ENCODE results near the gene ZNF207. TPM values are rescaled to one million over a fixed set of nuclear protein-coding genes. Genes with fewer than 3 reads are reported as not detected.
A peak's percentile ranks its signal among the peaks of the same experiment; 100 is the strongest.
"Not testable (repeated sequence)": the region's sequence is repeated elsewhere in the genome, so short reads cannot be mapped to it uniquely, and the experiment has no call there.

Gene ZNF207
- total RNA-seq = 100 to 1,000 TPM; 285 to 287 TPM
- 100 to 1,000 TPM; 120 to 137 (median 127) TPM for polyA plus RNA-seq
- 143 to 363 (median 259) reads per million in 6 experiments for total RNA-seq

- POLR2A ChIA-PET = interaction anchor here (0.6 to 3.4 kb wide), 6 partner anchors 9 to 141 kb away, joined by 3 to 28 read pairs (median 5); partner anchors contain the start of genes C17orf75 and PSMD11
- Mint-ChIP-seq H3K27me3 (no peaks in the 10 kb centered on the region), H3K4me3 (peak within 1 kb of the TSS; percentile 96 to 100 (median 98)), H3K9me3 (no peaks in the 10 kb centered on the region), H3K36me3 (peaks cover 8 to 37% (median 11%) of the 10 kb centered on the region in 3 donors), H3K27ac (peak within 1 kb of the TSS; percentile 98 to 100 (median 99)), H3K4me1 (peaks cover 15 to 44% (median 35%) of the 10 kb centered on the region in 4 donors)
- peak; percentile 87 to 97 (median 93) for DNase-seq
- ATAC-seq = peak; percentile 93 to 98
Measured at GRCh38 chr17:32349854-32350665, at the start of gene ZNF207. Gene ZNF207 (plus strand): TSS chr17:32350157. CDS start chr17:32350286, 129 bp downstream.

DNA sequence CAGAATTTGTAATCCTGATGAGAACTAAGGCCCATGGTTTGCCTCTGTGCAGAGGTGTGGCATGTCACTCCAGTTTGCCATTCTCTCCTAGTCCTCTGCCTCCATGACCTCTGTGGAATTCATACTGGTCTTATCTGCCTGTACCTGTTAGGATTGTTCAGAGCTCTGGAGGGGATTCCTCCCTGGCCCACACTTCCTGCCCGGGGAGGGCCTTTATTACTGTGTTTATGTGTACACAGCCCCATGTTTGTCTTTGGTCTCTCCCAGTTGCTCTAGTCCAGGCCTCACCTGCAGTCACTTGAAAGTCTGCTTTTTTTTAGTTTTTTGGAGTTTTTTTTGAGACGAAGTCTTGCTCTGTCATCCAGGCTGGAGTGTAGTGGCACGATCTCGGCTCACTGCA is 47.9 kb upstream of the ZNF207 start:
- Mint-ChIP-seq H3K36me3 (no peaks in the 10 kb centered on the region), H3K9me3 (no peaks in the 10 kb centered on the region), H3K27ac (no peak overlapping the region), H3K4me1 (no peaks in the 10 kb centered on the region), H3K4me3 (no peak overlapping the region), H3K27me3 (peaks cover 0 to 2% (median 0%) of the 10 kb centered on the region in 5 donors)
- ATAC-seq = no peak
- no peak for DNase-seq
- POLR2A ChIA-PET = no interaction called here

- ATAC-seq = no peak
- Mint-ChIP-seq H3K4me1 (no peaks in the 10 kb centered on the region), H3K27ac (no peak overlapping the region), H3K36me3 (no peaks in the 10 kb centered on the region), H3K4me3 (no peak overlapping the region), H3K27me3 (peaks cover 0 to 2% (median 0%) of the 10 kb centered on the region in 5 donors), H3K9me3 (no peaks in the 10 kb centered on the region)
- DNase-seq = no peak
- POLR2A ChIA-PET = no interaction called here
Measured at GRCh38 chr17:32302860-32303649, 46.9 kb upstream of the ZNF207 start.

GRCh38 chr17:32303781-32304288 is 46.1 kb upstream of the ZNF207 start:
- no peaks in the 10 kb centered on the region for H3K36me3 Mint-ChIP-seq
- no peak overlapping the region for H3K4me3 Mint-ChIP-seq
- POLR2A ChIA-PET = no interaction called here
- H3K27ac Mint-ChIP-seq = no peak overlapping the region
- H3K9me3 Mint-ChIP-seq = no peaks in the 10 kb centered on the region
- no peaks in the 10 kb centered on the region for H3K27me3 Mint-ChIP-seq
- DNase-seq = no peak
- no peaks in the 10 kb centered on the region for H3K4me1 Mint-ChIP-seq
- no peak for ATAC-seq

DNA sequence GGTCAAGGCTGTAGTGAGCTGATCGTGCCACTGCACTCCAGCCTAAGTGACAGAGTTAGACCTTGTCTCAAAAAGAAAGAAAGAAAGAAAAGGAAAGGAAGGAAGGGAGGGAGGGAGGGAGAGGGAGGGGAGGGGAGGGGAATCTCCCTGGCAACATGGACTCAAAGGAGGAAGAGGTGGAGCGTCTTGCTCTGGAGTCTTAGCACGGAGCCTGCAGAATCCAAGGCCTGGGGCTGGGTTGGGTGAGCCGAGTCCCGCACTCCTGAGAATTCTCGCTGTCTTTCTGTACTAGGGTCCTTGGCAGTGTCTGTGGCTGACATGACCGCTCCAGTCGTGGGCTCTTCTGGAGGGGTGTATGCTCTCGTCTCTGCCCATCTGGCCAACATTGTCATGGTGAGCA is 44.9 kb upstream of the ZNF207 start:
- no peaks in the 10 kb centered on the region for H3K36me3 Mint-ChIP-seq
- H3K4me1 Mint-ChIP-seq = no peaks in the 10 kb centered on the region
- POLR2A ChIA-PET = interaction anchor here (0.7 kb wide), 1 partner anchor 66 kb away, joined by 3 read pairs; no protein-coding TSS in a partner anchor
- no peaks in the 10 kb centered on the region for H3K9me3 Mint-ChIP-seq
- no peak for ATAC-seq
- peak overlapping the region in 1 of 10 donors; percentile 71 for H3K27ac Mint-ChIP-seq
- DNase-seq = no peak
- peaks cover 0 to 1% (median 0%) of the 10 kb centered on the region in 5 donors for H3K27me3 Mint-ChIP-seq
- no peak overlapping the region for H3K4me3 Mint-ChIP-seq

- POLR2A ChIA-PET = no interaction called here
- no peak for DNase-seq
- Mint-ChIP-seq H3K36me3 (no peaks in the 10 kb centered on the region), H3K4me1 (no peaks in the 10 kb centered on the region), H3K27ac (no peak overlapping the region), H3K4me3 (no peak overlapping the region), H3K9me3 (no peaks in the 10 kb centered on the region), H3K27me3 (peaks cover 0 to 2% (median 0%) of the 10 kb centered on the region in 5 donors)
- ATAC-seq = no peak
Measured at GRCh38 chr17:32307658-32308057, 42.3 kb upstream of the ZNF207 start.

GRCh38 chr17:32311028-32311536 is 38.9 kb upstream of the ZNF207 start:
- POLR2A ChIA-PET = no interaction called here

DNA sequence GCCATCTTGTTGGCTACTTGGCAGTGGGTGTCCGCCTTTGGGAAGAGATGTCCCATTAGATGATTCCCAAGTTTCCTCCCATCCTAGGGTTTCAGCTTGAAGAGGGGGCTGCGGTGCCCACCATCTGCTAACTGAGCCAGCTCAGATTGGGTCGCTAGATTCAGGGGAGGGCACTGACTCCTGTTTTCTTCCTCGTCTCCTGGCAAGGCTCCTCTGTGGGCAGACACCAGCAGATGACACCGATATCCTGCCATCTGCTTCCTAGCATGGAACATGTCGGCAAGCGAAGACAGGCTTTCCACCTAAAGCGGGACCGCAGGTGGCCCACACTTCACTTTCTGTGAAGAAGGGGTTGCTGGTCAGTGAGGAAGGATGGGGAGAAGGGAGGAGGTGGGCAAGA is 35.3 kb upstream of the ZNF207 start:
- POLR2A ChIA-PET = interaction anchor here (0.5 kb wide), 1 partner anchor 18 kb away, joined by 3 read pairs; no protein-coding TSS in a partner anchor
- no peak for DNase-seq
- no peaks in the 10 kb centered on the region for H3K9me3 Mint-ChIP-seq
- H3K27me3 Mint-ChIP-seq = peaks cover 2 to 10% (median 6%) of the 10 kb centered on the region in 5 donors
- no peaks in the 10 kb centered on the region for H3K36me3 Mint-ChIP-seq
- ATAC-seq = no peak
- H3K4me1 Mint-ChIP-seq = peaks cover 0 to 6% (median 2%) of the 10 kb centered on the region in 4 donors
- no peak overlapping the region for H3K4me3 Mint-ChIP-seq
- no peak overlapping the region for H3K27ac Mint-ChIP-seq

More at GRCh38 chr17:32311028-32311536, 38.9 kb upstream of the ZNF207 start:
- ATAC-seq (no peak), DNase-seq (no peak)
- Mint-ChIP-seq H3K36me3 (no peaks in the 10 kb centered on the region), H3K27me3 (peaks cover 0 to 9% (median 5%) of the 10 kb centered on the region in 5 donors), H3K27ac (no peak overlapping the region), H3K9me3 (no peaks in the 10 kb centered on the region), H3K4me1 (no peaks in the 10 kb centered on the region), H3K4me3 (no peak overlapping the region)

DNA sequence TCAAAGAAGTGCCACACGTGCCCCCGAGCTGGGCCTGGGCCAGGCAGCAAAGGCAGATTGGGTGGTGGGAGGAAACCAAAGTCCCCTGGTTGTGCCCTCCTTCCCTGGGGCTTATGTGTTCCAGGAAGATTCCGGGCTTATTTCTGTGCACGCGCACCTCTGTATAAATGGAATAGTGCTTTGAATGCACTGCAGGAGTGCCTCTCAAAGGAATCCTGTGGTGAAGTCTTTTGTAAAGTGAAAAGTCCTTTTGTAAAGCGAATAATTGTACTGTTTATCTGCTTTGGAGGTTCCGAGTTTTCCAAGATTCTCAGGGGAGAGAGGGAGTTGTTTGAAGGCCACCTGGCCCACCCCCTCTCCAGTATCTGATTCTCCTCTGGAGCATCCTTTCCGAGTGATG is 34.8 kb upstream of the ZNF207 start:
- Mint-ChIP-seq H3K9me3 (no peaks in the 10 kb centered on the region), H3K36me3 (no peaks in the 10 kb centered on the region)

GRCh38 chr17:32316653-32317052 is 33.3 kb upstream of the ZNF207 start:
- H3K27ac Mint-ChIP-seq, H3K9me3 Mint-ChIP-seq, H3K4me3 Mint-ChIP-seq, H3K36me3 Mint-ChIP-seq, ATAC-seq, POLR2A ChIA-PET, DNase-seq, H3K4me1 Mint-ChIP-seq: not testable (repeated sequence)
- H3K27me3 Mint-ChIP-seq = peaks cover 0 to 10% (median 6%) of the 10 kb centered on the region in 5 donors

More for the DNA sequence above, 34.8 kb upstream of the ZNF207 start:
- no peak overlapping the region for H3K4me3 Mint-ChIP-seq
- no peak for ATAC-seq
- POLR2A ChIA-PET = interaction anchor here (0.5 kb wide), 1 partner anchor 17 kb away, joined by 3 read pairs; no protein-coding TSS in a partner anchor
- DNase-seq = no peak
- peaks cover 0 to 8% (median 2%) of the 10 kb centered on the region in 4 donors for H3K4me1 Mint-ChIP-seq
- H3K27ac Mint-ChIP-seq = peak overlapping the region in 1 of 10 donors; percentile 79
- H3K27me3 Mint-ChIP-seq = peaks cover 0 to 10% (median 6%) of the 10 kb centered on the region in 5 donors

- peaks cover 0 to 10% (median 6%) of the 10 kb centered on the region in 5 donors for H3K27me3 Mint-ChIP-seq
- peaks cover 0 to 8% (median 2%) of the 10 kb centered on the region in 4 donors for H3K4me1 Mint-ChIP-seq
Measured at GRCh38 chr17:32317353-32317752, 32.6 kb upstream of the ZNF207 start.

GRCh38 chr17:32318071-32318470 is 31.9 kb upstream of the ZNF207 start:
- H3K36me3 Mint-ChIP-seq = no peaks in the 10 kb centered on the region
- DNase-seq = no peak
- no peak for ATAC-seq
- H3K27ac Mint-ChIP-seq = no peak overlapping the region
- H3K27me3 Mint-ChIP-seq = peaks cover 0 to 10% (median 6%) of the 10 kb centered on the region in 5 donors
- POLR2A ChIA-PET = no interaction called here
- H3K4me1 Mint-ChIP-seq = peaks cover 1 to 10% (median 4%) of the 10 kb centered on the region in 4 donors
- H3K9me3 Mint-ChIP-seq = no peaks in the 10 kb centered on the region
- peak overlapping the region in 3 of 10 donors; percentile 9 to 73 (median 45) for H3K4me3 Mint-ChIP-seq

More at GRCh38 chr17:32317353-32317752, 32.6 kb upstream of the ZNF207 start:
- H3K4me3 Mint-ChIP-seq = peak overlapping the region in 1 of 10 donors; percentile 8
- DNase-seq (no peak), ATAC-seq (no peak)
- POLR2A ChIA-PET = no interaction called here
- peak overlapping the region in 2 of 10 donors; percentile 6 to 13 for H3K27ac Mint-ChIP-seq
- no peaks in the 10 kb centered on the region for H3K36me3 Mint-ChIP-seq
- no peaks in the 10 kb centered on the region for H3K9me3 Mint-ChIP-seq

All from naive thymus-derived CD8-positive, alpha-beta T cell (primary cell).